Endodermal cell (in vitro differentiated cells): ENCODE data around the gene BMP4. TPM values are rescaled to one million over a fixed set of nuclear protein-coding genes. Genes with fewer than 3 reads are reported as not detected.

Experiments
- DNase-seq: peaks from one replicate; pipeline ENCODE4 v3.0.0-alpha.2; 2017
- H3K27ac ChIP-seq: 2 replicates; pipeline ENCODE4 v1.5.1; 2013; ENCODE audit warnings: mild to moderate bottlenecking, low read depth, low read length, moderate library complexity
- H3K27me3 ChIP-seq: 2 replicates; pipeline ENCODE4 v1.6.1; 2013; ENCODE audit warnings: mild to moderate bottlenecking, low read length, moderate library complexity; ENCODE audit not compliant: insufficient read depth, control insufficient read depth, poor library complexity, severe bottlenecking
- H3K36me3 ChIP-seq: 2 replicates; pipeline ENCODE4 v1.7.0; 2013; ENCODE audit warnings: mild to moderate bottlenecking, low read length, moderate library complexity; ENCODE audit not compliant: control insufficient read depth, insufficient read depth
- H3K4me1 ChIP-seq: one replicate; pipeline ENCODE4 v1.7.0; 2013; ENCODE audit warnings: low read length; ENCODE audit not compliant: control insufficient read depth, insufficient read depth
- H3K4me3 ChIP-seq: 2 replicates; pipeline ENCODE4 v1.5.1; 2013; ENCODE audit warnings: mild to moderate bottlenecking, low read length, moderate library complexity
- H3K9ac ChIP-seq: 2 replicates; pipeline ENCODE4 v1.6.1; 2013; ENCODE audit warnings: mild to moderate bottlenecking, low read length, moderate library complexity; ENCODE audit not compliant: poor library complexity, severe bottlenecking; ENCODE audit errors: extremely low read depth
- H3K9me3 ChIP-seq: 2 replicates; pipeline ENCODE4 v1.6.1; 2013; ENCODE audit warnings: mild to moderate bottlenecking, low read length, moderate library complexity; ENCODE audit not compliant: control insufficient read depth
- H3K27ac Mint-ChIP-seq: 2 replicates; pipeline ENCODE4 v1.8.0; 2020; ENCODE audit warnings: mixed read lengths
- H3K27me3 Mint-ChIP-seq: 2 replicates; pipeline ENCODE4 v1.8.0; 2021; ENCODE audit warnings: mild to moderate bottlenecking, mixed read lengths; ENCODE audit not compliant: insufficient read depth
- H3K36me3 Mint-ChIP-seq: 2 replicates; pipeline ENCODE4 v1.8.0; 2020; ENCODE audit warnings: low read depth, mixed read lengths
- H3K4me1 Mint-ChIP-seq: 2 replicates; pipeline ENCODE4 v1.8.0; 2020; ENCODE audit warnings: mixed read lengths
- H3K4me3 Mint-ChIP-seq: 2 replicates; pipeline ENCODE4 v1.8.0; 2020; ENCODE audit warnings: mild to moderate bottlenecking, moderate library complexity, mixed read lengths
- H3K9me3 Mint-ChIP-seq: 2 replicates; pipeline ENCODE4 v1.8.0; 2020; ENCODE audit warnings: mild to moderate bottlenecking, mixed read lengths
- WGBS, 2 experiments: methylation state at CpG; one replicate each; pipeline versions ENCODE4 v1.1.5 to v1.1.7; 2013; ENCODE audit warnings: missing lambda C conversion rate in 2 of 2, mixed read lengths in 1 of 2; ENCODE audit not compliant: insufficient coverage in 1 of 2, insufficient read length in 1 of 2; 5-methylcytosine and 5-hydroxymethylcytosine counted together
- total RNA-seq, 2 donors: library from RNA; stranded (reverse); fragmentation: NEBNext Ultra II Directional in 1 of 2; extraction: Animal tissue kit (Norgen Biotek cat#: 25700) in 1 of 2; gene quantifications; 2 replicates in 1 of 2; 3 replicates in 1 of 2; pipeline ENCODE4 v1.2.1, GENCODE V29; 2021
- TF ChIP-seq, protein P1 (sequence below): fragments of 200-600 bp; sonication (generic); conservative IDR thresholded peaks from 2 replicates; pipeline ENCODE4 v1.5.0; 2021; ENCODE audit warnings: antibody characterized with exemption, mild to moderate bottlenecking

Gene BMP4
- total RNA-seq, 2 donors from 2014 or later, result 13.0 to 19.9 TPM

- H3K4me3 ChIP-seq, result no peak overlapping the region
- no peak overlapping the region for H3K27ac ChIP-seq
- Mint-ChIP-seq H3K4me1 (peaks cover 48% of the 10 kb centered on the region), H3K27ac (peak overlapping the region; percentile 36), H3K4me3 (no peak overlapping the region), H3K36me3 (peaks cover under 1% of the 10 kb centered on the region), H3K27me3 (peaks cover 42% of the 10 kb centered on the region), H3K9me3 (no peaks in the 10 kb centered on the region)
- DNase-seq, result no peak
- TF ChIP-seq, protein P1, sequence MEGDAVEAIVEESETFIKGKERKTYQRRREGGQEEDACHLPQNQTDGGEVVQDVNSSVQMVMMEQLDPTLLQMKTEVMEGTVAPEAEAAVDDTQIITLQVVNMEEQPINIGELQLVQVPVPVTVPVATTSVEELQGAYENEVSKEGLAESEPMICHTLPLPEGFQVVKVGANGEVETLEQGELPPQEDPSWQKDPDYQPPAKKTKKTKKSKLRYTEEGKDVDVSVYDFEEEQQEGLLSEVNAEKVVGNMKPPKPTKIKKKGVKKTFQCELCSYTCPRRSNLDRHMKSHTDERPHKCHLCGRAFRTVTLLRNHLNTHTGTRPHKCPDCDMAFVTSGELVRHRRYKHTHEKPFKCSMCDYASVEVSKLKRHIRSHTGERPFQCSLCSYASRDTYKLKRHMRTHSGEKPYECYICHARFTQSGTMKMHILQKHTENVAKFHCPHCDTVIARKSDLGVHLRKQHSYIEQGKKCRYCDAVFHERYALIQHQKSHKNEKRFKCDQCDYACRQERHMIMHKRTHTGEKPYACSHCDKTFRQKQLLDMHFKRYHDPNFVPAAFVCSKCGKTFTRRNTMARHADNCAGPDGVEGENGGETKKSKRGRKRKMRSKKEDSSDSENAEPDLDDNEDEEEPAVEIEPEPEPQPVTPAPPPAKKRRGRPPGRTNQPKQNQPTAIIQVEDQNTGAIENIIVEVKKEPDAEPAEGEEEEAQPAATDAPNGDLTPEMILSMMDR, result no peak
- H3K36me3 ChIP-seq, result peaks cover 1% of the 10 kb centered on the region
- peaks cover 14% of the 10 kb centered on the region for H3K4me1 ChIP-seq
- 53 to 73% methylated on average over 1 to 2 of the region's 2 CpGs for WGBS, 2 experiments
- H3K9ac ChIP-seq, result no peak overlapping the region
- no peaks in the 10 kb centered on the region for H3K9me3 ChIP-seq
- peaks cover 38% of the 10 kb centered on the region for H3K27me3 ChIP-seq
Observed at GRCh38 chr14:53943751-53944083, 12.9 kb downstream of the BMP4 start.

DNA sequence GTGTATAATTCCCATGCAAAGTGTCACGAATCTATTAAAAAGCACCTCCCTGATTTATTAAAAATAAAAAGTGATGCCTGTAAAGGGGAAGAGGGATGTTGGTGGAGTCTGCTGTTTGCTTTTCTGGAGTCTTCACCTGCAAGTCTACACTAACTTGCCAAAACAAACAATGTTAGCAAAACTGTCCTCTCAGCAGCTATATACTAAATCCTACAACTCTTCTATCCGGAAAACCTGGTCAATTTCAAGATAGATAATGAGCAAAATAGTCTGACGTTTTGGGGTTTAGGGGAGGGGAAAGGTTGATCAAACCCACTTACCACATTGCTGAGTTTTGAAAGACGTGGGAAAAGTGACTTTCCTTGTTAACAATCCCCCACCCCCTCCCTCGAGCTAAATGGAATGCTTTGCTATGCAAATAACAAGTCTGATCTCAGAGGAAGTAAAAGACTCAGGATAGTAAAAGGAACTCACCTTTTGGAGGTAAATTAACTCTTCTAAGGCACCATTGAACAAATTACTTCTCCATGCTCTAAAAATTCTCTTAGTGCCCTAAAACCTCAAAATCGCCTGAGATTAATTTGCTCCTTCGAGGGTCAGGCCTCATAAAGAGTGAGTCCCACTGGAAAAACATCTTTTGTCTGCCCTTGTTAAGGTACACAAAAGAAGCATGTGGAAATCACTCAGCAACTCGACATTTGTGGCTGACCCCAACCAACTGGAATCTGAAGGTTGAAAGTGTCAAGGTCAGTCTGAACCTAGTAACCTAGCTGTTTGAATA lies 13.5 kb downstream of the BMP4 start:
- Histone ChIP-seq H3K27ac (peak overlapping the region; percentile 26), H3K4me3 (no peak overlapping the region), H3K36me3 (no peaks in the 10 kb centered on the region), H3K4me1 (peaks cover 14% of the 10 kb centered on the region), H3K27me3 (peaks cover 36% of the 10 kb centered on the region), H3K9ac (no peak overlapping the region), H3K9me3 (no peaks in the 10 kb centered on the region)
- Mint-ChIP-seq H3K9me3 (no peaks in the 10 kb centered on the region), H3K27me3 (peaks cover 38% of the 10 kb centered on the region), H3K27ac (peak overlapping the region; percentile 36), H3K36me3 (no peaks in the 10 kb centered on the region), H3K4me3 (no peak overlapping the region), H3K4me1 (peaks cover 44% of the 10 kb centered on the region)
- TF ChIP-seq, protein P1, result no peak
- 12 to 17% methylated on average over 4 to 7 of the region's 8 CpGs for WGBS, 2 experiments
- DNase-seq, result peak; percentile 73

GRCh38 chr14:53938136-53938837 lies 18.3 kb downstream of the BMP4 start:
- Mint-ChIP-seq H3K4me3 (no peak overlapping the region), H3K36me3 (no peaks in the 10 kb centered on the region), H3K9me3 (peaks cover 3% of the 10 kb centered on the region), H3K27me3 (peaks cover 2% of the 10 kb centered on the region), H3K4me1 (peaks cover 12% of the 10 kb centered on the region), H3K27ac (no peak overlapping the region)
- TF ChIP-seq, protein P1, result no peak
- no peaks in the 10 kb centered on the region for H3K36me3 ChIP-seq
- 93 to 95% methylated on average over 6 to 7 of the region's 7 CpGs for WGBS, 2 experiments
- peaks cover 12% of the 10 kb centered on the region for H3K9me3 ChIP-seq
- no peak for DNase-seq
- H3K27me3 ChIP-seq, result no peaks in the 10 kb centered on the region
- H3K4me3 ChIP-seq, result no peak overlapping the region
- H3K27ac ChIP-seq, result no peak overlapping the region
- H3K9ac ChIP-seq, result no peak overlapping the region
- H3K4me1 ChIP-seq, result peaks cover 4% of the 10 kb centered on the region
